IPS-20b (cell line): ENCODE results near the gene USP17L27.
"Not testable (repeated sequence)": the region's sequence is repeated elsewhere in the genome, so short reads cannot be mapped to it uniquely, and the experiment has no call there.

Source experiments
- H3K27ac ChIP-seq: one replicate; pipeline ENCODE4 v1.5.1; 2013; ENCODE audit warnings: low read length
- H3K27me3 ChIP-seq: 2 replicates; pipeline ENCODE4 v1.6.1; 2013; ENCODE audit warnings: mild to moderate bottlenecking, low read length, inconsistent platforms; ENCODE audit not compliant: insufficient read depth
- H3K36me3 ChIP-seq: 2 replicates; pipeline ENCODE4 v1.6.1; 2013; ENCODE audit warnings: low read depth, mild to moderate bottlenecking, inconsistent platforms, low read length, moderate library complexity; ENCODE audit not compliant: insufficient read depth
- H3K4me1 ChIP-seq: 2 replicates; pipeline ENCODE4 v1.6.1; 2013; ENCODE audit warnings: mild to moderate bottlenecking, control low read depth, inconsistent platforms, low read length, moderate library complexity; ENCODE audit not compliant: insufficient read depth
- H3K4me3 ChIP-seq: 2 replicates; pipeline ENCODE4 v1.5.1; 2013; ENCODE audit warnings: mild to moderate bottlenecking, low read length, inconsistent platforms
- H3K9ac ChIP-seq: 2 replicates; pipeline ENCODE4 v1.6.1; 2013; ENCODE audit warnings: low read depth, mild to moderate bottlenecking, inconsistent platforms, low read length, moderate library complexity
- H3K9me3 ChIP-seq: 2 replicates; pipeline ENCODE4 v1.6.1; 2013; ENCODE audit warnings: mild to moderate bottlenecking, low read depth, low read length, inconsistent platforms; ENCODE audit not compliant: insufficient read depth

USP17L27 gene

GRCh38 chr4:9381012-9381534 is 37.1 kb downstream of the USP17L27 start:
- not testable (repeated sequence) for H3K4me1 ChIP-seq, H3K27me3 ChIP-seq, H3K4me3 ChIP-seq, H3K9ac ChIP-seq, H3K36me3 ChIP-seq, H3K9me3 ChIP-seq, H3K27ac ChIP-seq

GRCh38 chr4:9384126-9384525 is 40.2 kb downstream of the USP17L27 start:
- Histone ChIP-seq H3K27ac (no peak overlapping the region), H3K27me3 (no peaks in the 10 kb centered on the region), H3K9ac (no peak overlapping the region), H3K4me3 (no peak overlapping the region), H3K36me3 (no peaks in the 10 kb centered on the region), H3K9me3 (peaks cover 8% of the 10 kb centered on the region; the same call in 1 of the 2 replicates), H3K4me1 (no peaks in the 10 kb centered on the region)

GRCh38 chr4:9389001-9389400 is 45.1 kb downstream of the USP17L27 start:
- not testable (repeated sequence) for H3K4me3 ChIP-seq, H3K27ac ChIP-seq, H3K36me3 ChIP-seq, H3K27me3 ChIP-seq, H3K9ac ChIP-seq, H3K4me1 ChIP-seq
- H3K9me3 ChIP-seq: peaks cover 11% of the 10 kb centered on the region
